Heart left ventricle (tissue), 13 donors: ENCODE results near the gene XYLT1.

ENCODE experiments used
- CTCF ChIP-seq, 12 donors: fragments of 200-600 bp; sonication (generic) in 4 of 12; IDR thresholded peaks; one replicate each; pipeline versions ENCODE4 v1.5.0 to v1.8.0; 2018 to 2022; ENCODE audit warnings: antibody characterized with exemption in 12 of 12, mild to moderate bottlenecking in 5 of 12
- POLR2A ChIP-seq, 2 donors: fragments of 450-650 bp; IDR thresholded peaks; one replicate each; pipeline ENCODE4 v1.6.1; 2017; ENCODE audit warnings: antibody characterized with exemption in 2 of 2, mild to moderate bottlenecking in 2 of 2, moderate library complexity in 2 of 2
- donor health status: ischemic (EF 13 %, LVEDD 7.1; RV severe dilation, severe dysfunction).
- donor health status: DM: no; HTN: yes; CAD: no.
- donor health status: DM: no; HTN: no; CAD: no.
- donor health status: ischemic (EF 25% LVEDD 6.9; RV normal size, moderate dysfunction).
- donor health status: ischemic (EF 25% LVEDD 5.7; RV mildly dilated, moderate dysfunction).
- donor health status: ischemic (EF 35%, LVEDD 5.7; RV mildly dilated, moderate dysfunction).
- donor health status: nonischemic (EF 11% LVEDD 7.7; RV severe dilation, severe dysfunction).
- donor health status: DM: yes; HTN: yes; CAD: no.
- donor health status: PGD.
- donor health status: ischemic (EF 29% LVEDD 5.4; RV normal size, mild dysfunction).
- donor health status: nonischemic (EF 23%, LVEDD 6.1; RV moderate dilation, normal function).

GRCh38 chr16:17289050-17289449 lies 181.7 kb downstream of the XYLT1 start:
- TF ChIP-seq CTCF (IDR thresholded peaks at IDR 0.05), result no peak
- no peak for TF ChIP-seq POLR2A (IDR thresholded peaks at IDR 0.05)
